Measurements from ENCODE around the gene ATOSA.
A peak's percentile ranks its signal among the peaks of the same experiment; 100 is the strongest.

ATOSA gene

DNA sequence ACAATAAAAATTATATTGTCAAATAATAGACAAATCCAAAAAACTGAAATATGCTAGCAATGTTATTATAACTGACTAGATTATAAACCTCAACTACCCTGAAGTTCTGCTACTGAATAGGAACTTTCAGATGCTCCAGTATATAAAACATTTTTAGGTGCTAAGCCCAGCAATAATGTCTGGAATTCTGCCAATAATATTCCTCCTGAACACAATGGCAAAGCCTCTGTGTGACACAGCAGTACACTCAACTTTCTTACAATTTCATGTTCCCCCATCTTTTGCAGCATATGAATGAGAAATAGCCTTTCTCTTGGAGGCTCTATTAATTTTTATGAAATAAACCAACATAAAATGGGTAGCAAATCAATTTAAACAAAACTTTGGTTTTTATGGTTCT lies 29.5 kb downstream of the ATOSA start:
- Histone ChIP-seq H3K27ac (ENCODE audit: poor library complexity, severe bottlenecking) (no peak overlapping the region), H3K4me1 (ENCODE audit: insufficient read depth, poor library complexity, severe bottlenecking) (peaks cover 47% of the 10 kb centered on the region), H3K9me3 (ENCODE audit: severe bottlenecking) (no peaks in the 10 kb centered on the region), H3K27me3 (ENCODE audit: insufficient read depth, poor library complexity, severe bottlenecking) (no peaks in the 10 kb centered on the region), H3K4me3 (ENCODE audit: severe bottlenecking) (no peak overlapping the region), H3K36me3 (ENCODE audit: low read depth) (0 out of 2 replicates have a peak, but pooled peaks cover 4% of the 10 kb centered on the region)
- TF ChIP-seq, protein P1, sequence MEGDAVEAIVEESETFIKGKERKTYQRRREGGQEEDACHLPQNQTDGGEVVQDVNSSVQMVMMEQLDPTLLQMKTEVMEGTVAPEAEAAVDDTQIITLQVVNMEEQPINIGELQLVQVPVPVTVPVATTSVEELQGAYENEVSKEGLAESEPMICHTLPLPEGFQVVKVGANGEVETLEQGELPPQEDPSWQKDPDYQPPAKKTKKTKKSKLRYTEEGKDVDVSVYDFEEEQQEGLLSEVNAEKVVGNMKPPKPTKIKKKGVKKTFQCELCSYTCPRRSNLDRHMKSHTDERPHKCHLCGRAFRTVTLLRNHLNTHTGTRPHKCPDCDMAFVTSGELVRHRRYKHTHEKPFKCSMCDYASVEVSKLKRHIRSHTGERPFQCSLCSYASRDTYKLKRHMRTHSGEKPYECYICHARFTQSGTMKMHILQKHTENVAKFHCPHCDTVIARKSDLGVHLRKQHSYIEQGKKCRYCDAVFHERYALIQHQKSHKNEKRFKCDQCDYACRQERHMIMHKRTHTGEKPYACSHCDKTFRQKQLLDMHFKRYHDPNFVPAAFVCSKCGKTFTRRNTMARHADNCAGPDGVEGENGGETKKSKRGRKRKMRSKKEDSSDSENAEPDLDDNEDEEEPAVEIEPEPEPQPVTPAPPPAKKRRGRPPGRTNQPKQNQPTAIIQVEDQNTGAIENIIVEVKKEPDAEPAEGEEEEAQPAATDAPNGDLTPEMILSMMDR (IDR thresholded peaks at IDR 0.05; ENCODE audit: poor library complexity, severe bottlenecking) = no peak
- DNase-seq (ENCODE audit: low spot score) = no peak
- ATAC-seq (ENCODE audit: low read depth) = no peak

- Histone ChIP-seq H3K27ac (ENCODE audit: poor library complexity, severe bottlenecking) (no peak overlapping the region), H3K4me1 (ENCODE audit: insufficient read depth, poor library complexity, severe bottlenecking) (peaks cover 13% of the 10 kb centered on the region), H3K27me3 (ENCODE audit: insufficient read depth, poor library complexity, severe bottlenecking) (no peaks in the 10 kb centered on the region), H3K36me3 (ENCODE audit: low read depth) (peaks cover 14% of the 10 kb centered on the region), H3K4me3 (ENCODE audit: severe bottlenecking) (no peak overlapping the region), H3K9me3 (ENCODE audit: severe bottlenecking) (no peaks in the 10 kb centered on the region)
- TF ChIP-seq, protein P1 (IDR thresholded peaks at IDR 0.05; ENCODE audit: poor library complexity, severe bottlenecking) = no peak
- DNase-seq (ENCODE audit: low spot score) (no peak), ATAC-seq (ENCODE audit: low read depth) (no peak)
These were observed 33.3 kb downstream of the ATOSA start for GRCh38 chr15:52645916-52646315.

DNA sequence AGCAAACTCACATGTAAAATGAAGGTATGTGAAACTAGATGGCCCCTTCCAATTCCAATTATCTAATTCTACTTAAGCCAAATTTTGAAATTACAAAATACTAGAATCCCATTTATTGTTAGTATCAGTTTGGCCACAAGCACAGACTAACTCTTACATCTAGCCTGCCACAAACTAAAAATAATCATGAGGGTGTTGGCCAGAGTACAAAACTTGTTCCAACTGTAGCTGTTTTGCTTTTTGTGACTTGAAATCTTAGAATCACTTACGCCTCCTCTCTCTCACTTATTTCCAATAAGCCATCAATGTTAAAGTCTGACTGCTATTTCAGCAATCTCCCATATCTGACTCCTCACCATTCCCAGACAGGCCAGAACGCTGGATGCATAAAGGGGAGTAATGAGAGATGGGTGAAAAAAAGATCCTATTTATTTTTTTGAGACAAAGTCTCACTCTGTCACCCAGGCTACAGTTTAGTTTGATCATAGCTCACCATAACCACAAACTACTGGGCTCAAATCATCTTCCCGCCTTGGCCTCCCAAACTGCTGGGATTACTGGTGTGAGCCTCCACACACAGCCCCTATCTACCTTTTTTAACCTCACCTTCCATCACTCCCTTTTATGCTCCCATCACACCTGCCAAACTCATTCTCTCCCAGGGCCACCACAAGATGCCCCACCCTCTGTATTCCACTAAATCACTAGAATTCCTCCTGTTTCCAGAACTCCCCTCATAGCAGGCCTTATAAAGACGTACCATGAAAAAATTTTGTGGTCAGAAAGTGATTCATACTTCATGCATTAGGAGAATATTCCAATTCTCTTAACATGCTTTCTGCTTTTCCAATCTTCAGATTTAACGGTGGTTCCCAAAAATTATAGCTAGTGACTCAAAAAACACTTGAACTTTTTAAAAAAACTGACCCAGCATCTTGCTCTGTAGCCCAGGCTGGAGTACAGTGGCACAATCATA lies 36.5 kb downstream of the ATOSA start:
- no peaks in the 10 kb centered on the region for H3K4me1 ChIP-seq (ENCODE audit: insufficient read depth, poor library complexity, severe bottlenecking)
- DNase-seq (ENCODE audit: low spot score) (no peak), ATAC-seq (ENCODE audit: low read depth) (peak; percentile 82)
- H3K36me3 ChIP-seq (ENCODE audit: low read depth) = peaks cover 21% of the 10 kb centered on the region
- TF ChIP-seq, protein P1 (IDR thresholded peaks at IDR 0.05; ENCODE audit: poor library complexity, severe bottlenecking) = no peak
- H3K27ac ChIP-seq (ENCODE audit: poor library complexity, severe bottlenecking) = no peak overlapping the region
- no peak overlapping the region for H3K4me3 ChIP-seq (ENCODE audit: severe bottlenecking)
- H3K9me3 ChIP-seq (ENCODE audit: severe bottlenecking) = no peaks in the 10 kb centered on the region
- no peaks in the 10 kb centered on the region for H3K27me3 ChIP-seq (ENCODE audit: insufficient read depth, poor library complexity, severe bottlenecking)

DNA sequence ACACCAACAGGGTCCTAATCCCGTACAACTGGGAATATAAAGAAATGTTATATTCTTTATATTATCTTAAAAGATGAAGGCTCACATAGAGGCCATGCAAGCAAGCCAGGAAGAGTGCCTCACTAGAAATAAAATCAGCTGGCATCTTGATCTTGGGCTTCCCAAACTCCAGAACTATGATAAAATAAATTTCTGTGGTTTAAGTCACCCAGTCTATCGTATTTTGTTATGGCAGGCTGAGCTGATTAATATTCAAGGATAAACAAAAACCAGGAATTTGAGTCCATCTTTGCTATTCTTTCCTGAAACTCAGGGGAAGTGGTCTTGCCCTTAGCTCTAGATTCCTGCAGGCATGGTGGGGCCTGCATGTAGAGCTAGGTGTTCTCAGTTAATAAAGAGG lies 42.7 kb downstream of the ATOSA start:
- Histone ChIP-seq H3K27me3 (ENCODE audit: insufficient read depth, poor library complexity, severe bottlenecking) (no peaks in the 10 kb centered on the region), H3K36me3 (ENCODE audit: low read depth) (peaks cover 14% of the 10 kb centered on the region), H3K9me3 (ENCODE audit: severe bottlenecking) (no peaks in the 10 kb centered on the region), H3K4me1 (ENCODE audit: insufficient read depth, poor library complexity, severe bottlenecking) (peaks cover 3% of the 10 kb centered on the region), H3K27ac (ENCODE audit: poor library complexity, severe bottlenecking) (no peak overlapping the region), H3K4me3 (ENCODE audit: severe bottlenecking) (no peak overlapping the region)
- DNase-seq (ENCODE audit: low spot score) (no peak), ATAC-seq (ENCODE audit: low read depth) (no peak)
- TF ChIP-seq, protein P1 (IDR thresholded peaks at IDR 0.05; ENCODE audit: poor library complexity, severe bottlenecking) = no peak

- no peak overlapping the region for H3K4me3 ChIP-seq (ENCODE audit: severe bottlenecking)
- H3K27ac ChIP-seq (ENCODE audit: poor library complexity, severe bottlenecking) = no peak overlapping the region
- H3K4me1 ChIP-seq (ENCODE audit: insufficient read depth, poor library complexity, severe bottlenecking) = peaks cover 3% of the 10 kb centered on the region
- no peaks in the 10 kb centered on the region for H3K27me3 ChIP-seq (ENCODE audit: insufficient read depth, poor library complexity, severe bottlenecking)
- H3K36me3 ChIP-seq (ENCODE audit: low read depth) = peaks cover 9% of the 10 kb centered on the region
- TF ChIP-seq, protein P1 (IDR thresholded peaks at IDR 0.05; ENCODE audit: poor library complexity, severe bottlenecking) = no peak
- DNase-seq (ENCODE audit: low spot score) (no peak), ATAC-seq (ENCODE audit: low read depth) (no peak)
- no peaks in the 10 kb centered on the region for H3K9me3 ChIP-seq (ENCODE audit: severe bottlenecking)
These were observed 43.3 kb downstream of the ATOSA start for GRCh38 chr15:52635908-52636307.

Measured in RWPE2 (cell line).